ENCODE results near the gene FTO.

- TF ChIP-seq CTCF (conservative IDR thresholded peaks at IDR 0.05) (no peak), ZFX (IDR thresholded peaks at IDR 0.05) (no peak)
Measured at GRCh38 chr16:53952215-53953208, 248.6 kb downstream of the FTO start.
